Activated naive CD8-positive, alpha-beta T cell treated with anti-CD3 and anti-CD28 coated beads for 36 hours (primary cell): ENCODE results near the gene WDFY2. TPM values are rescaled to one million over a fixed set of nuclear protein-coding genes. Genes with fewer than 3 reads are reported as not detected.
A peak's percentile ranks its signal among the peaks of the same experiment; 100 is the strongest.
"Not testable (repeated sequence)": the region's sequence is repeated elsewhere in the genome, so short reads cannot be mapped to it uniquely, and the experiment has no call there.

Experiments used
- DNase-seq: peaks from one replicate; pipeline ENCODE4 v3.0.0; 2021
- H3K27ac Mint-ChIP-seq: one replicate; pipeline ENCODE4 v1.8.0; 2022; ENCODE audit warnings: mild to moderate bottlenecking, moderate library complexity, mixed read lengths
- H3K27me3 Mint-ChIP-seq: one replicate; pipeline ENCODE4 v1.8.0; 2022; ENCODE audit warnings: mild to moderate bottlenecking, mixed read lengths
- H3K36me3 Mint-ChIP-seq: one replicate; pipeline ENCODE4 v1.8.0; 2021; ENCODE audit warnings: mild to moderate bottlenecking, mixed read lengths
- H3K4me1 Mint-ChIP-seq: one replicate; pipeline ENCODE4 v1.8.0; 2021; ENCODE audit warnings: mixed read lengths
- H3K4me3 Mint-ChIP-seq: one replicate; pipeline ENCODE4 v1.8.0; 2022; ENCODE audit warnings: mild to moderate bottlenecking, moderate library complexity, mixed read lengths
- H3K9me3 Mint-ChIP-seq: one replicate; pipeline ENCODE4 v1.8.0; 2022; ENCODE audit warnings: mixed read lengths
- total RNA-seq, 2 experiments: library from RNA; stranded (reverse); gene quantifications; one replicate each; pipeline ENCODE4 v1.2.3, GENCODE V29; 2021

The WDFY2 gene
- total RNA-seq, 2 experiments from 2014 or later = 6.0 to 7.9 TPM

DNA sequence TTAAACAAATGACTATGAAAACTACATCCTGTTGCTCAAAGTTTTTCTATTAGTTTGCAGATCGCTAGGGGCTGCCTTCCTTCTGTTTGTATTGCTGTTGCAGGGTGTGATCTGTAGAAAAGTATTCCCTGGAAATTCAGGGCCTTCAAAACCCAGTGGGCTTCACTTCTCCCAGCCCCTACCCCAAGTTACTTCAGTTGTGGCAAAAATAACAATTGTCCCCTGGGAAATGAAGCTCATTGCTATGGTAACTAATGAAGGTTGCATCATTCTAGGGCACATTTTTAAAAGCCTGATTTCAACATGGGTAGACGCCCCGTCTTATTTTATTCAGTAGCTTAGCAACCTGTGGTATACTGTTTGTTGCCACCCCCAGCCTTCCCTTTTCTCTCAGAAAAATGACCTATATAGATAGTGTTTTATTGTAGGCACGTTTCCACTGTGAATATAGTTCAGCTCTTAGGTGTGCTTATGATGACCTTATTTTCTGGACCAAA is 60.9 kb downstream of the WDFY2 start:
- Mint-ChIP-seq H3K4me1 (peaks cover 41% of the 10 kb centered on the region), H3K9me3 (peaks cover 2% of the 10 kb centered on the region), H3K27me3 (no peaks in the 10 kb centered on the region), H3K4me3 (peak overlapping the region; percentile 47), H3K36me3 (peaks cover 9% of the 10 kb centered on the region), H3K27ac (peak overlapping the region; percentile 88)
- DNase-seq = no peak

DNA sequence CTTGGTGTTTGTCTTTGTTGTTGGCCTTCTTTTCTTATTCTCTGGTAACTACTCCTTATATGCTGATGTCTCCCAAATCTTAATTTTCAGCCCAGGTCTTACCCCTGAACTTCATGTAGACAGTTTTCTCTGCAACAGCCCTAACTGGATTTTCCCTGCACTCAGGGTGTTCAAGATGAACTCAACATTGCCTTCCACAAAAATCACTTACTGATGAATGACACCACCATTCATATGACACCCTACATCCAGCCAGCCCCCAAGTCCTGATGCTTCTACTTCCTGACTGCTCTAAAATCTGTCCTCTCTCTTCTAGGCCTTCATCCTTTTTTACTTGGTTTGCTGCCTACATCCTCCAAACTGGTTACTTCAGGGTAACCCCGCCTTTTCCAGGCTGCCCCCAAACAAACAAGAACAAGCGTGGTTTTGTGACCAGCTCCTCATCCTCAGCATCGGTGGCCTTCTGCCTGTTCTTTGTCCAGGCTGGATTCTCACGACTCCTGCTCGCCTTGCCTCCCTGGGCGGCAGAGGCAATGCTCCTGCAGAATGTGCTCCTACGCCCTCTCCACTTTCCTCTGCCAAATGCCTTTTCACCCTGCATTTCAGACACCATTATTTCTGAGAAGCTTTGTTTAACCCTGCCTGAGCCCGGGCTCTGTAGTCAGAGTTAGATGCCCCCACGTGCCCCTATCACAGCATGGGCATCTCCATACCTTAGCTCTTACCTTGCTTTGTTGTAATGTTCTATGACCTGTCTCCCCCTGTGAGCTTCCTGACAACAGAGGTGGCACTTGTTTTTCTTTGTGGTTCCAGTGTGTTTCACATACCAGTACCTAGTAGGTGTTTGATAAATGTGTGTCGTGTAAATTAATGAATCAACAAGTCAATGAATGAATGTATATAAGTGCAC is 61.8 kb downstream of the WDFY2 start:
- H3K27ac Mint-ChIP-seq = peak overlapping the region; percentile 88
- H3K9me3 Mint-ChIP-seq = peaks cover 3% of the 10 kb centered on the region
- peaks cover 43% of the 10 kb centered on the region for H3K4me1 Mint-ChIP-seq
- H3K36me3 Mint-ChIP-seq = peaks cover 11% of the 10 kb centered on the region
- H3K4me3 Mint-ChIP-seq = peak overlapping the region; percentile 1
- no peaks in the 10 kb centered on the region for H3K27me3 Mint-ChIP-seq
- no peak for DNase-seq

DNA sequence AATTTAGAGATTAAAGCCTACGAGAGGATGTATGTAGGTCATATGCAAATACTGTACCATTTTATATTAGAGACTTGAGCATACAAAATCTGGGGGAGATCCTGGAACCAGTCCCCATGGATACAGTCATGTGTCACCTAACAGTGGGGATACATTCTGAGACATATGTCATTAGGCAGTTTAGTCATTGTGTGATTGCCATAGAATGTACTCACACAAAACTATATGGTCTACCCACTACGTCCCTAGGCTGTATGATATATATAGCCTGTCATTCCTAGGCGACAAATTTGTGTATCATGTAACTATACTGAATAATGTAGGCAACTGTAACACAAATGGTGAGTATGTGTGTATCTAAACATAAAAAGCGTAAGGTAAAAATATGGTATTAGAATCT is 62.8 kb downstream of the WDFY2 start:
- Mint-ChIP-seq H3K27ac (no peak overlapping the region), H3K27me3 (no peaks in the 10 kb centered on the region), H3K9me3 (peaks cover 10% of the 10 kb centered on the region), H3K4me1 (peaks cover 43% of the 10 kb centered on the region), H3K36me3 (peaks cover 20% of the 10 kb centered on the region), H3K4me3 (no peak overlapping the region)
- DNase-seq = no peak

DNA sequence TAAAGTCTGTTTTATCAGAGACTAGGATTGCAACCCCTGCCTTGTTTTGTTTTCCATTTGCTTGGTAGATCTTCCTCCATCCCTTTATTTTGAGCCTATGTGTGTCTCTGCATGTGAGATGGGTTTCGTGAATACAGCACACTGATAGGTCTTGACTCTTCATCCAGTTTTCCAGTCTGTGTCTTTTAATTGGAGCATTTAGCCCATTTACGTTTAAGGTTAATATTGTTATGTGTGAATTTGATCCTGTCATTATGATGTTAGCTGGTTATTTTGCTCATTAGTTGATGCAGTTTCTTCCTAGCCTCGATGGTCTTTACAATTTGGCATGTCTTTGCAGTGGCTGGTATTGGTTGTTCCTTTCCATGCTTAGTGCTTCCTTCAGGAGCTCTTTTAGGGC is 67.9 kb downstream of the WDFY2 start:
- not testable (repeated sequence) for H3K27ac Mint-ChIP-seq, H3K27me3 Mint-ChIP-seq, H3K4me3 Mint-ChIP-seq, DNase-seq
- Mint-ChIP-seq H3K9me3 (peaks cover 40% of the 10 kb centered on the region), H3K36me3 (peaks cover 39% of the 10 kb centered on the region), H3K4me1 (peaks cover 11% of the 10 kb centered on the region)

DNA sequence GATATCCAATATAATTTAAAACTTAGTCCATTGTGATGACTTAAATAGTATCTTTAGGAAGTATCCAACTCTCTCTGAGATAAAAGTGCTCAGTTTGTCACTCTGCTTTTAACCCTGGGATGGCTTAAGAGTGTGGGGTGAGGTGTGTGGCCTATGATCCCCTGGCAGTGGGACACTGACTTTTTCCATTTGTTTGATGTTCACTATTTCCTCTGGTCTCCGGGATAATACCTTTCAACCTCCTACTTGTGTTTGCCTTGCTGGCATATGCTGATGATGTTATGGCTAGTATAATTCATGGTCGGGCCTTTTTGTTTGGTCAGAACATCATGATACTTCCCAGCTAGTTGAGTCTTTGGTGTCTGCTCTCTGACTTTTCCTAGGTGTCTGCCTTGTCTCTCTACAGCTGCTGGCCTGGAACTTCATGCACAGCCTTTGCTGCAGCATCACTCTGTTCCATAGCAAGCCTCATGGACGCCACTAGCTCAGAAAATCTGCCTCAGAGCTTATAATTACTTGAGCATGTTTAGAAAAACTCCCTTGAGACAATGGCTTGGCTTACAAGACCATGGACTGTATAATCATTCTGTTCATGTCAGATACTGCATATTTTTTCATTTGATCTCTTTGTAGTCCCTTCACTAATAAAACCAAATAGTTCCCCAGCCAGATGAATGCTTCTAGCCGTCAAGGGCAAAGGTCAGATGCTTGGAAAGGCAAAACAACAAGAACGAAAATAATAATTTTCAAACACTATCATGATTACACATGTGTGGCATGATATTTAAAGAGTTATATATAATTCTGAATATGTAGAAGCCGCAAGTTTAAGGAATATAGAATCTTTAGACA is 75.2 kb downstream of the WDFY2 start:
- no peaks in the 10 kb centered on the region for H3K27me3 Mint-ChIP-seq
- DNase-seq = no peak
- H3K4me3 Mint-ChIP-seq = no peak overlapping the region
- no peak overlapping the region for H3K27ac Mint-ChIP-seq
- peaks cover 22% of the 10 kb centered on the region for H3K4me1 Mint-ChIP-seq
- H3K36me3 Mint-ChIP-seq = peaks cover 32% of the 10 kb centered on the region
- peaks cover 31% of the 10 kb centered on the region for H3K9me3 Mint-ChIP-seq

GRCh38 chr13:51660813-51661212 is 76.6 kb downstream of the WDFY2 start:
- Mint-ChIP-seq H3K27ac (no peak overlapping the region), H3K4me1 (peaks cover 29% of the 10 kb centered on the region), H3K9me3 (peaks cover 22% of the 10 kb centered on the region), H3K36me3 (peaks cover 28% of the 10 kb centered on the region), H3K27me3 (no peaks in the 10 kb centered on the region), H3K4me3 (no peak overlapping the region)
- DNase-seq = no peak

- Mint-ChIP-seq H3K9me3 (no peaks in the 10 kb centered on the region), H3K4me1 (peaks cover 40% of the 10 kb centered on the region), H3K27me3 (no peaks in the 10 kb centered on the region), H3K36me3 (peaks cover 24% of the 10 kb centered on the region), H3K27ac (no peak overlapping the region), H3K4me3 (no peak overlapping the region)
- no peak for DNase-seq
These were observed 80.0 kb downstream of the WDFY2 start for GRCh38 chr13:51663973-51664957.

GRCh38 chr13:51665456-51665855 is 81.2 kb downstream of the WDFY2 start:
- Mint-ChIP-seq H3K4me3 (no peak overlapping the region), H3K27me3 (no peaks in the 10 kb centered on the region), H3K9me3 (no peaks in the 10 kb centered on the region), H3K36me3 (peaks cover 24% of the 10 kb centered on the region), H3K27ac (no peak overlapping the region), H3K4me1 (peaks cover 43% of the 10 kb centered on the region)
- DNase-seq = no peak

DNA sequence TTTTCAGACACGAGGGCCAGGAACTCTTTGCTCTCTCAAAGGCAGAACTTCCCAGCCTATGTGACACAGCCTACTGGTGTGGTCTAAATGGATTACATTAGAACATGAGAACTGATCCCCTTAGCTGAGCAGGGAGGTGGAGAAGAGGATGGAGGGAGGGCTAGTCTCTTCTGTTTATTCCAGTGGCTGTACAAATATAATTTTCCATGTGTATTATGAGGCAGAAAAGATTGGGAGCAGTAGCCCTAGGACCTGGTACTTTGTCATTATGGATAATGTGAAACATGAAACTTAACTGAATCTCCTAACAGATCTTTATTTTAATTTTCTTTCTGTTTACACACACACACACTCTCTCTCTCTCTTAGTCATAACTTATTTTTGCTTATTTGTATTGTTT is 82.1 kb downstream of the WDFY2 start:
- H3K36me3 Mint-ChIP-seq = peaks cover 20% of the 10 kb centered on the region
- peaks cover 3% of the 10 kb centered on the region for H3K9me3 Mint-ChIP-seq
- H3K27ac Mint-ChIP-seq = no peak overlapping the region
- DNase-seq = no peak
- no peak overlapping the region for H3K4me3 Mint-ChIP-seq
- peaks cover 43% of the 10 kb centered on the region for H3K4me1 Mint-ChIP-seq
- no peaks in the 10 kb centered on the region for H3K27me3 Mint-ChIP-seq

GRCh38 chr13:51666839-51667238 is 82.6 kb downstream of the WDFY2 start:
- no peaks in the 10 kb centered on the region for H3K27me3 Mint-ChIP-seq
- DNase-seq = no peak
- peaks cover 43% of the 10 kb centered on the region for H3K4me1 Mint-ChIP-seq
- no peak overlapping the region for H3K4me3 Mint-ChIP-seq
- H3K27ac Mint-ChIP-seq = no peak overlapping the region
- peaks cover 23% of the 10 kb centered on the region for H3K36me3 Mint-ChIP-seq
- H3K9me3 Mint-ChIP-seq = peaks cover 3% of the 10 kb centered on the region

DNA sequence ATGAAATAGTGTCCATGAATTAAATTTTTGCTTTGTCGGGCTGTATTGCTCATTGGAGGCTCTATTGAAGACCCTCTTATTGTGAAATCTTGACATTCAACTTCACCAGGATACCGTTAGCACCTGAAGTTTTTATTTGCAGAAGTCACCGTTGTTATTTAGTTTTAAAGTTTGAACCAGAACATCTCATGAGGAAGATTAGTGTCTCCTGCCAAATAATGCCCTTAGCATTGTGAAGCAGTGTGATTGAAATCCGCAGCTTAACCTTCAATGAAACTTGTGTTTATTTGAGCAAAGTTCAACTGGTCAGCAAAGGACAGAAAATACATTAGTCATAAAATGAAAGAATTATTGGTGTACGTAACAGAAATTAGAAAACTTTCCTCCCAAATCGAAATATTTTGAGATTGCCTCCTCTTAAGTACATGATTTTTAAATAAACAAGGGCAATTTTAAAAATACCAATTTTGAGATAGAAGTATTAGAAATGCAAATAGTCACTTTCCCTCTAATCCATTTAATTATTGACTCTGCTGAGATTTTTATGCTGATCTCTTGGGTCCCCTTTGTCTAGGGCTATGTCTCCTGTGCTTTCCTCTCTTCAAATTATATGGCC is 84.4 kb downstream of the WDFY2 start:
- no peak overlapping the region for H3K4me3 Mint-ChIP-seq
- peaks cover 8% of the 10 kb centered on the region for H3K9me3 Mint-ChIP-seq
- no peak for DNase-seq
- no peak overlapping the region for H3K27ac Mint-ChIP-seq
- peaks cover 39% of the 10 kb centered on the region for H3K4me1 Mint-ChIP-seq
- H3K27me3 Mint-ChIP-seq = no peaks in the 10 kb centered on the region
- H3K36me3 Mint-ChIP-seq = peaks cover 25% of the 10 kb centered on the region

DNA sequence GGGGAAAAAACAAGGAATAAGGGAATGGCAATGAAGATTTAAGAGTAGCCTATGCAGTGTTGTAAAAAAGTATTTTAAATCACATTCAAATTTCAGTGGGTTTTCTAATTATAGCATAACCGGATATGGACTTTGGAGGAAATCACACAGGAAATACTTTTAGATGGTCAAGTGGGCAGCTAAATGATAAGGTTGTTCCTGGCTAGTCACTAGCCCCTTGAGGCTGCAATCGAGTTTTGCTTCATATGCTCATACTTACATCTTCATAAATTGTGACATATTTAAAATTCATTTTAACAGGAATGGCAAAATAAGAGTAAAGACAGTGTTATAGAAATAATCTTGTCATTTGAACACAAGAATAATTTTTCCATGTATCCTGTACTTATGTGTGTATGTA is 88.9 kb downstream of the WDFY2 start:
- H3K27me3 Mint-ChIP-seq = no peaks in the 10 kb centered on the region

GRCh38 chr13:51674276-51674675 is 90.0 kb downstream of the WDFY2 start:
- Mint-ChIP-seq H3K9me3 (peaks cover 8% of the 10 kb centered on the region), H3K4me3 (no peak overlapping the region), H3K36me3 (peaks cover 15% of the 10 kb centered on the region)

More for the DNA sequence above, 88.9 kb downstream of the WDFY2 start:
- DNase-seq = no peak
- H3K27ac Mint-ChIP-seq = no peak overlapping the region
- no peak overlapping the region for H3K4me3 Mint-ChIP-seq
- peaks cover 8% of the 10 kb centered on the region for H3K9me3 Mint-ChIP-seq
- H3K36me3 Mint-ChIP-seq = peaks cover 13% of the 10 kb centered on the region
- peaks cover 12% of the 10 kb centered on the region for H3K4me1 Mint-ChIP-seq

GRCh38 chr13:51675385-51675784 is 91.1 kb downstream of the WDFY2 start:
- no peak for DNase-seq
- no peak overlapping the region for H3K4me3 Mint-ChIP-seq

More at GRCh38 chr13:51674276-51674675, 90.0 kb downstream of the WDFY2 start:
- Mint-ChIP-seq H3K27me3 (no peaks in the 10 kb centered on the region), H3K4me1 (peaks cover 10% of the 10 kb centered on the region), H3K27ac (no peak overlapping the region)
- no peak for DNase-seq

More at GRCh38 chr13:51675385-51675784, 91.1 kb downstream of the WDFY2 start:
- H3K9me3 Mint-ChIP-seq = peaks cover 8% of the 10 kb centered on the region
- H3K27me3 Mint-ChIP-seq = no peaks in the 10 kb centered on the region
- H3K27ac Mint-ChIP-seq = no peak overlapping the region
- peaks cover 5% of the 10 kb centered on the region for H3K4me1 Mint-ChIP-seq
- peaks cover 18% of the 10 kb centered on the region for H3K36me3 Mint-ChIP-seq
